Panc1 (cell line): ENCODE results near the gene SLC44A1.

Experiments used
- CTCF ChIP-seq: fragments of 450-650 bp; IDR thresholded peaks from 2 replicates; pipeline ENCODE4 v1.5.1; 2017; ENCODE audit warnings: mild to moderate bottlenecking
- POLR2AphosphoS5 ChIP-seq: IDR thresholded peaks from 2 replicates; pipeline ENCODE4 v1.6.1; 2012; ENCODE audit warnings: mild to moderate bottlenecking, low read depth, low read length, moderate library complexity
- SIN3A ChIP-seq: IDR thresholded peaks from 2 replicates; pipeline ENCODE4 v1.6.1; 2012; ENCODE audit warnings: low read depth, mild to moderate bottlenecking, low read length, moderate library complexity, borderline replicate concordance; ENCODE audit not compliant: insufficient read depth
- TCF7L2 ChIP-seq: IDR thresholded peaks from 2 replicates; pipeline ENCODE4 v1.6.1; 2011; ENCODE audit warnings: mild to moderate bottlenecking, low read depth, low read length, inconsistent platforms
- TF ChIP-seq, protein P1 (sequence below), 2 experiments: IDR thresholded peaks; 2 replicates each; pipeline ENCODE4 v1.6.1; 2011 to 2012; ENCODE audit warnings: low read depth in 2 of 2, control low read depth in 1 of 2, low read length in 1 of 2, mild to moderate bottlenecking in 1 of 2, moderate library complexity in 1 of 2; ENCODE audit not compliant: insufficient read depth in 1 of 2

DNA sequence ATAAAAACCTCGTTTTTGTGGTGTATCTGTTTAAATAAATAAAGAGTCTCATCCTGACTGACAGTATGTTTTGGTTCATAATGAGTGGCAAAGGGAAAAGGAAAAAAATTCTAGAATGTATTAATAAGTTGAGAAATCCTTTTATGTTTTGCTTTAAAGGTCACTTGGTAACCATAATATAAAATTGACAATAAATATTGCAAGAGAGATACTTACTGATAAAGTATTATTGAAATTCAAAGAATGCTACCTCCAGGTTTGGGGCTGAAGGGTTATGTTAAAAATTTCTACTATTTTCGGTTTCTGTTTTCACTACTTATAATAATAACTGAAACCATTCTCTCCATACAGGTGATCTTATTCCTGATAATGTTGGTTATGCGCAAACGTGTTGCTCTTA, 118.0 kb downstream of the SLC44A1 start:
- TF ChIP-seq CTCF = no peak
- TF ChIP-seq, protein P1, sequence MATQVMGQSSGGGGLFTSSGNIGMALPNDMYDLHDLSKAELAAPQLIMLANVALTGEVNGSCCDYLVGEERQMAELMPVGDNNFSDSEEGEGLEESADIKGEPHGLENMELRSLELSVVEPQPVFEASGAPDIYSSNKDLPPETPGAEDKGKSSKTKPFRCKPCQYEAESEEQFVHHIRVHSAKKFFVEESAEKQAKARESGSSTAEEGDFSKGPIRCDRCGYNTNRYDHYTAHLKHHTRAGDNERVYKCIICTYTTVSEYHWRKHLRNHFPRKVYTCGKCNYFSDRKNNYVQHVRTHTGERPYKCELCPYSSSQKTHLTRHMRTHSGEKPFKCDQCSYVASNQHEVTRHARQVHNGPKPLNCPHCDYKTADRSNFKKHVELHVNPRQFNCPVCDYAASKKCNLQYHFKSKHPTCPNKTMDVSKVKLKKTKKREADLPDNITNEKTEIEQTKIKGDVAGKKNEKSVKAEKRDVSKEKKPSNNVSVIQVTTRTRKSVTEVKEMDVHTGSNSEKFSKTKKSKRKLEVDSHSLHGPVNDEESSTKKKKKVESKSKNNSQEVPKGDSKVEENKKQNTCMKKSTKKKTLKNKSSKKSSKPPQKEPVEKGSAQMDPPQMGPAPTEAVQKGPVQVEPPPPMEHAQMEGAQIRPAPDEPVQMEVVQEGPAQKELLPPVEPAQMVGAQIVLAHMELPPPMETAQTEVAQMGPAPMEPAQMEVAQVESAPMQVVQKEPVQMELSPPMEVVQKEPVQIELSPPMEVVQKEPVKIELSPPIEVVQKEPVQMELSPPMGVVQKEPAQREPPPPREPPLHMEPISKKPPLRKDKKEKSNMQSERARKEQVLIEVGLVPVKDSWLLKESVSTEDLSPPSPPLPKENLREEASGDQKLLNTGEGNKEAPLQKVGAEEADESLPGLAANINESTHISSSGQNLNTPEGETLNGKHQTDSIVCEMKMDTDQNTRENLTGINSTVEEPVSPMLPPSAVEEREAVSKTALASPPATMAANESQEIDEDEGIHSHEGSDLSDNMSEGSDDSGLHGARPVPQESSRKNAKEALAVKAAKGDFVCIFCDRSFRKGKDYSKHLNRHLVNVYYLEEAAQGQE (IDR thresholded peaks at IDR 0.05; ENCODE audit: insufficient read depth in 1 of 2, low read depth in 2 of 2, low read length in 1 of 2) = no peak
- TF ChIP-seq POLR2AphosphoS5 = no peak
- no peak for TF ChIP-seq SIN3A
- TF ChIP-seq TCF7L2 = no peak
